Measurements from ENCODE around the gene FGGY. TPM values are rescaled to one million over a fixed set of nuclear protein-coding genes. Genes with fewer than 3 reads are reported as not detected.

FGGY gene
- total RNA-seq, 1 experiment from 2014 or later = 14.6 TPM

DNA sequence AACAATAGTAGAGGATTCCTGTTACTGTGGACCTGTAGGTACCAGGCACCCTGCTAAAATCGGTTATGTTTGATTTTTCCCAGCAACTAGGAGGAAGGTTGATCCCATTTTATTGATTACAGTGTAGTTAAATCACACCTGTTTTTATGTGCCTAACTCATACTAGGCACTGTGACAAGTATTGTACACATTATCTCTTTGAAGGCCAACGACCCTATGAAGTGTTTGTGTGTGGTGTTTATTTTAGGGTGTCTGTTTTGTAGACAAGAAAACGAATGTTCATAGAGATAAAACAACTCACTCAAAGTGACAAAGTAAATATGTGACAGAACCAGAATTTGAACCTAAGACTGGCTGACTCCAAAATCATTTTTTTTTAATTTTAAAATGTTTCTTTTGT, 49.5 kb downstream of the FGGY start:
- Histone ChIP-seq H4K91ac (ENCODE audit: insufficient read length, low read depth, low read length) (no peak overlapping the region), H2AFZ (ENCODE audit: low read length) (no peak overlapping the region), H4K8ac (replicated peaks; ENCODE audit: insufficient read length, low read depth, low read length) (no peak overlapping the region), H2AK5ac (ENCODE audit: insufficient read length, low read length) (no peak overlapping the region), H2BK120ac (ENCODE audit: low read depth, low read length, poor library complexity, severe bottlenecking) (no peak overlapping the region), H3K18ac (ENCODE audit: insufficient read length, low read depth, low read length) (no peak overlapping the region), H2BK5ac (ENCODE audit: insufficient read length, low read length) (no peak overlapping the region), H4K20me1 (ENCODE audit: control insufficient read depth, insufficient read depth, insufficient read length) (no peaks in the 10 kb centered on the region), H3K9me3 (ENCODE audit: control insufficient read depth, low read depth, low read length) (no peaks in the 10 kb centered on the region), H3K79me1 (ENCODE audit: insufficient read depth, low read depth, low read length, poor library complexity, severe bottlenecking) (no peaks in the 10 kb centered on the region), H3K9ac (ENCODE audit: extremely low read depth, insufficient read length, low read length) (no peak overlapping the region), H3K4me1 (ENCODE audit: insufficient read depth, low read length) (no peaks in the 10 kb centered on the region), H2BK12ac (ENCODE audit: insufficient read length, low read depth, low read length) (no peak overlapping the region), H3K23me2 (ENCODE audit: insufficient read length, low read depth, low read length, poor library complexity, severe bottlenecking) (no peaks in the 10 kb centered on the region), H3T11ph (ENCODE audit: low read length) (no peak overlapping the region), H4K5ac (ENCODE audit: insufficient read length, low read depth, low read length) (no peak overlapping the region), H2BK15ac (ENCODE audit: low read depth, low read length) (no peak overlapping the region), H3K23ac (ENCODE audit: insufficient read length, low read depth, low read length) (no peak overlapping the region), H3K56ac (ENCODE audit: insufficient read length, low read depth, low read length) (no peak overlapping the region), H3K27ac (ENCODE audit: insufficient read length, low read depth, low read length) (no peak overlapping the region), H3K79me2 (ENCODE audit: insufficient read depth, low read length) (no peaks in the 10 kb centered on the region), H3K27me3 (ENCODE audit: insufficient read depth, low read length) (no peaks in the 10 kb centered on the region), H3K4me2 (ENCODE audit: insufficient read depth, insufficient read length, low read length) (no peak overlapping the region), H3K14ac (ENCODE audit: insufficient read depth, low read length) (no peak overlapping the region), H3K4ac (ENCODE audit: low read depth, low read length) (no peak overlapping the region), H2BK20ac (ENCODE audit: low read depth, low read length, poor library complexity, severe bottlenecking) (no peak overlapping the region)
- no peak for DNase-seq
- H3K9me3 Mint-ChIP-seq = no peaks in the 10 kb centered on the region
- H3K27me3 Mint-ChIP-seq (ENCODE audit: low read depth) = no peaks in the 10 kb centered on the region
- no peak overlapping the region for H3K4me3 Mint-ChIP-seq
- TF ChIP-seq, protein P1, sequence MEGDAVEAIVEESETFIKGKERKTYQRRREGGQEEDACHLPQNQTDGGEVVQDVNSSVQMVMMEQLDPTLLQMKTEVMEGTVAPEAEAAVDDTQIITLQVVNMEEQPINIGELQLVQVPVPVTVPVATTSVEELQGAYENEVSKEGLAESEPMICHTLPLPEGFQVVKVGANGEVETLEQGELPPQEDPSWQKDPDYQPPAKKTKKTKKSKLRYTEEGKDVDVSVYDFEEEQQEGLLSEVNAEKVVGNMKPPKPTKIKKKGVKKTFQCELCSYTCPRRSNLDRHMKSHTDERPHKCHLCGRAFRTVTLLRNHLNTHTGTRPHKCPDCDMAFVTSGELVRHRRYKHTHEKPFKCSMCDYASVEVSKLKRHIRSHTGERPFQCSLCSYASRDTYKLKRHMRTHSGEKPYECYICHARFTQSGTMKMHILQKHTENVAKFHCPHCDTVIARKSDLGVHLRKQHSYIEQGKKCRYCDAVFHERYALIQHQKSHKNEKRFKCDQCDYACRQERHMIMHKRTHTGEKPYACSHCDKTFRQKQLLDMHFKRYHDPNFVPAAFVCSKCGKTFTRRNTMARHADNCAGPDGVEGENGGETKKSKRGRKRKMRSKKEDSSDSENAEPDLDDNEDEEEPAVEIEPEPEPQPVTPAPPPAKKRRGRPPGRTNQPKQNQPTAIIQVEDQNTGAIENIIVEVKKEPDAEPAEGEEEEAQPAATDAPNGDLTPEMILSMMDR (conservative IDR thresholded peaks at IDR 0.05) = no peak
- no peaks in the 10 kb centered on the region; a peak in 2 of 7 replicates for H3K36me3 Mint-ChIP-seq (ENCODE audit: insufficient read depth in 1 of 3, low read depth in 3 of 3)
- WGBS (ENCODE audit: extremely low coverage, insufficient read length, low lambda C conversion rate) = no CpG with 5 or more reads among the region's 3 CpGs
- H3K4me1 Mint-ChIP-seq = 0 out of 4 replicates have a peak, but pooled peaks cover 0 to 2% of the 10 kb centered on the region in 2 experiments
- no peak overlapping the region for H3K27ac Mint-ChIP-seq
